H1 (cell line): ENCODE measurements around the gene ARMS2. TPM values are rescaled to one million over a fixed set of nuclear protein-coding genes. Genes with fewer than 3 reads are reported as not detected.

ENCODE experiments used
- CTCF ChIA-PET: fragments of 300-600 bp; sonication (Branson Sonifier 250); formaldehyde crosslinking; loops from one replicate; lab custom pipeline; 2021; ENCODE audit not compliant: partially characterized antibody; lab: Charles Lee
- POLR2A ChIA-PET: fragments of 300-600 bp; sonication (Branson Sonifier 250); formaldehyde crosslinking; loops from one replicate; lab custom pipeline; 2021; ENCODE audit warnings: inconsistent platforms; ENCODE audit not compliant: partially characterized antibody; lab: Charles Lee
- DNase-seq, 2 experiments: peaks; one replicate each; pipeline versions ENCODE4 v3.0.0 to v3.0.0-alpha.2; 2010 to 2022; ENCODE audit warnings: low spot score in 2 of 2, low read depth in 1 of 2, mixed read lengths in 1 of 2
- FAIRE-seq: peaks from 2 replicates; lab custom pipeline; 2011; peaks lifted over from hg19 to GRCh38; lab: Jason Lieb, UNC
- H2AFZ ChIP-seq: 2 replicates; pipeline ENCODE4 v1.8.1; 2012; ENCODE audit warnings: low read length, inconsistent platforms
- H2AK5ac ChIP-seq: 2 replicates; pipeline ENCODE4 v1.6.1; 2013; ENCODE audit warnings: low read depth, low read length
- H2BK120ac ChIP-seq: replicated peaks from 2 replicates; pipeline ENCODE3; 2013; ENCODE audit warnings: low read depth, low read length, inconsistent platforms
- H2BK12ac ChIP-seq: 2 replicates; pipeline ENCODE4 v1.6.1; 2013; ENCODE audit warnings: low read depth, low read length
- H2BK15ac ChIP-seq: 2 replicates; pipeline ENCODE4 v1.6.1; 2013; ENCODE audit warnings: low read length
- H2BK20ac ChIP-seq: 2 replicates; pipeline ENCODE4 v1.6.1; 2013; ENCODE audit warnings: low read length
- H2BK5ac ChIP-seq: 2 replicates; pipeline ENCODE4 v1.6.1; 2013; ENCODE audit warnings: low read depth, low read length
- H3K14ac ChIP-seq: 2 replicates; pipeline ENCODE4 v1.6.1; 2013; ENCODE audit warnings: inconsistent platforms; ENCODE audit not compliant: insufficient read length
- H3K18ac ChIP-seq: 2 replicates; pipeline ENCODE4 v1.6.1; 2013; ENCODE audit warnings: low read length; ENCODE audit errors: extremely low read depth
- H3K23ac ChIP-seq: 2 replicates; pipeline ENCODE4 v1.6.1; 2013; ENCODE audit warnings: inconsistent platforms; ENCODE audit not compliant: insufficient read length
- H3K23me2 ChIP-seq: 2 replicates; pipeline ENCODE4 v1.6.1; 2013; ENCODE audit warnings: low read depth, low read length
- H3K27ac ChIP-seq: 2 replicates; pipeline ENCODE4 v1.6.1; 2011; ENCODE audit warnings: low read depth, low read length, inconsistent platforms
- H3K27me3 ChIP-seq, 4 experiments: replicated peaks in 1 of 4; 1 replicate in 1 of 4; 2 replicates in 3 of 4; pipeline versions ENCODE4 v1.6.1 to v1.8.1; 2011 to 2013; ENCODE audit warnings: low read length in 3 of 4, mild to moderate bottlenecking in 3 of 4, inconsistent platforms in 2 of 4, mixed read lengths in 2 of 4, moderate library complexity in 1 of 4; ENCODE audit not compliant: control insufficient read depth in 3 of 4, insufficient read depth in 3 of 4; ENCODE audit errors: extremely low read depth in 1 of 4
- H3K36me3 ChIP-seq, 4 experiments: 2 replicates each; pipeline versions ENCODE4 v1.6.1 to v1.8.1; 2011 to 2013; ENCODE audit warnings: mild to moderate bottlenecking in 4 of 4, low read length in 3 of 4, moderate library complexity in 2 of 4, control low read depth in 1 of 4, inconsistent platforms in 1 of 4; ENCODE audit not compliant: insufficient read depth in 4 of 4, control insufficient read depth in 2 of 4
- H3K4ac ChIP-seq: replicated peaks from 2 replicates; pipeline ENCODE3; 2013; ENCODE audit warnings: low read length, low read depth, mixed read lengths, inconsistent platforms; ENCODE audit not compliant: insufficient read length
- H3K4me1 ChIP-seq, 4 experiments: replicated peaks in 1 of 4; 1 replicate in 1 of 4; 2 replicates in 3 of 4; pipeline versions ENCODE4 v1.6.1 to v1.8.1; 2011 to 2013; ENCODE audit warnings: low read length in 3 of 4, inconsistent platforms in 2 of 4, mixed read lengths in 1 of 4; ENCODE audit not compliant: insufficient read depth in 4 of 4, control insufficient read depth in 3 of 4
- H3K4me2 ChIP-seq, 2 experiments: 2 replicates each; pipeline versions ENCODE4 v1.6.1 to v1.8.1; 2011 to 2013; ENCODE audit warnings: low read depth in 2 of 2, low read length in 2 of 2, control low read depth in 1 of 2, inconsistent platforms in 1 of 2, mild to moderate bottlenecking in 1 of 2; ENCODE audit not compliant: insufficient read depth in 1 of 2
- H3K4me3 ChIP-seq, 4 experiments: fragments of 200-600, 300-600 bp in 1 of 4; sonication (generic), shearing (Covaris generic), sonication (Bioruptor Twin) in 1 of 4; 2 replicates each; pipeline versions ENCODE4 v1.5.1 to v1.8.1; 2011 to 2016; ENCODE audit warnings: low read length in 4 of 4, low read depth in 3 of 4, control low read depth in 2 of 4, inconsistent platforms in 2 of 4, mild to moderate bottlenecking in 2 of 4, mixed read lengths in 1 of 4, moderate library complexity in 1 of 4; ENCODE audit not compliant: insufficient read depth in 2 of 4; ENCODE audit errors: extremely low read depth in 1 of 4
- H3K56ac ChIP-seq: replicated peaks from 2 replicates; pipeline ENCODE3; 2013; ENCODE audit warnings: low read depth, mild to moderate bottlenecking, mixed read lengths, low read length, inconsistent platforms; ENCODE audit not compliant: insufficient read length
- H3K79me1 ChIP-seq: 2 replicates; pipeline ENCODE4 v1.6.1; 2013; ENCODE audit warnings: low read depth, low read length, control low read depth
- H3K79me2 ChIP-seq, 2 experiments: 2 replicates each; pipeline versions ENCODE4 v1.6.1 to v1.8.1; 2012 to 2013; ENCODE audit warnings: low read length in 2 of 2, mild to moderate bottlenecking in 2 of 2, inconsistent platforms in 1 of 2; ENCODE audit not compliant: insufficient read depth in 2 of 2, control insufficient read depth in 1 of 2
- H3K9ac ChIP-seq, 4 experiments: replicated peaks in 1 of 4; 1 replicate in 1 of 4; 2 replicates in 3 of 4; pipeline versions ENCODE4 v1.6.1 to v1.8.1; 2011 to 2013; ENCODE audit warnings: low read depth in 3 of 4, low read length in 3 of 4, control low read depth in 2 of 4, mild to moderate bottlenecking in 2 of 4, moderate library complexity in 2 of 4, inconsistent platforms in 1 of 4; ENCODE audit errors: extremely low read depth in 1 of 4
- H3K9me3 ChIP-seq, 2 experiments: 2 replicates each; pipeline versions ENCODE4 v1.6.1 to v1.8.1; 2012 to 2013; ENCODE audit warnings: mild to moderate bottlenecking in 2 of 2, moderate library complexity in 2 of 2, control low read depth in 1 of 2, inconsistent platforms in 1 of 2, low read depth in 1 of 2, low read length in 1 of 2, mixed read lengths in 1 of 2; ENCODE audit not compliant: insufficient read depth in 2 of 2
- H4K20me1 ChIP-seq, 2 experiments: replicated peaks in 1 of 2; 2 replicates each; pipeline versions ENCODE3 to v1.8.1; 2011 to 2013; ENCODE audit warnings: inconsistent platforms in 2 of 2, low read length in 2 of 2, mild to moderate bottlenecking in 1 of 2; ENCODE audit not compliant: insufficient read depth in 2 of 2, control insufficient read depth in 1 of 2
- H4K5ac ChIP-seq: 2 replicates; pipeline ENCODE4 v1.6.1; 2013; ENCODE audit warnings: low read length, low read depth, mixed read lengths, inconsistent platforms; ENCODE audit not compliant: insufficient read length
- H4K8ac ChIP-seq: 2 replicates; pipeline ENCODE4 v1.8.0; 2013; ENCODE audit warnings: mild to moderate bottlenecking, moderate library complexity, low read length, inconsistent platforms; ENCODE audit not compliant: insufficient read depth; ENCODE audit errors: extremely low read depth
- H4K91ac ChIP-seq: replicated peaks from 2 replicates; pipeline ENCODE3; 2013; ENCODE audit warnings: low read length, mixed read lengths, inconsistent platforms; ENCODE audit not compliant: insufficient read length
- ASH2L ChIP-seq: fragments of 200-600, 300-600 bp; sonication (generic); IDR thresholded peaks from one replicate; pipeline ENCODE4 v1.7.1; 2017; ENCODE audit warnings: low read length
- BACH1 ChIP-seq: IDR thresholded peaks from 2 replicates; pipeline ENCODE4 v1.6.1; 2012; ENCODE audit warnings: low read length, improper control_type of control experiment
- CEBPB ChIP-seq: IDR thresholded peaks from 2 replicates; pipeline ENCODE4 v1.6.1; 2012; ENCODE audit warnings: low read depth, low read length
- CREB1 ChIP-seq: IDR thresholded peaks from 2 replicates; pipeline ENCODE4 v1.6.1; 2012; ENCODE audit warnings: inconsistent platforms
- EP300 ChIP-seq, 2 experiments: IDR thresholded peaks; 1 replicate in 1 of 2; 2 replicates in 1 of 2; pipeline ENCODE4 v1.6.1; 2011 to 2012; ENCODE audit warnings: low read depth in 2 of 2, low read length in 2 of 2, mild to moderate bottlenecking in 2 of 2, borderline replicate concordance in 1 of 2, inconsistent platforms in 1 of 2, moderate library complexity in 1 of 2
- MAFK ChIP-seq: IDR thresholded peaks from 2 replicates; pipeline ENCODE4 v1.6.1; 2012; ENCODE audit warnings: low read depth, mild to moderate bottlenecking, improper control_type of control experiment, low read length
- MAX ChIP-seq: IDR thresholded peaks from 2 replicates; pipeline ENCODE4 v1.6.1; 2012; ENCODE audit warnings: inconsistent platforms
- RBBP5 ChIP-seq: IDR thresholded peaks from 2 replicates; pipeline ENCODE4 v1.7.1; 2012; ENCODE audit warnings: low read depth, mild to moderate bottlenecking, inconsistent platforms, low read length, moderate library complexity, borderline replicate concordance
- SIRT6 ChIP-seq: IDR thresholded peaks from one replicate; pipeline ENCODE4 v1.7.1; 2012; ENCODE audit warnings: low read length, inconsistent platforms
- SP1 ChIP-seq: IDR thresholded peaks from 2 replicates; pipeline ENCODE4 v1.6.1; 2011; ENCODE audit warnings: low read depth, low read length
- TAF1 ChIP-seq: IDR thresholded peaks from 2 replicates; pipeline ENCODE4 v1.6.1; 2011; ENCODE audit warnings: mild to moderate bottlenecking, low read depth, low read length
- USF2 ChIP-seq: IDR thresholded peaks from 2 replicates; pipeline ENCODE4 v1.6.1; 2011; ENCODE audit warnings: low read length, improper control_type of control experiment
- WGBS, 2 experiments: shearing (Covaris generic) in 1 of 2; methylation state at CpG; one replicate each; pipeline versions ENCODE4 v1.1.6 to v1.1.7; 2013 to 2015; ENCODE audit warnings: low lambda C conversion rate in 2 of 2, mixed read lengths in 2 of 2, inconsistent platforms in 1 of 2, low coverage in 1 of 2, missing lambda C conversion rate in 1 of 2; ENCODE audit not compliant: insufficient replicate concordance in 2 of 2, insufficient coverage in 1 of 2, insufficient read length in 1 of 2; ENCODE audit errors: extremely low coverage in 1 of 2, missing lambda C conversion rate in 1 of 2; 5-methylcytosine and 5-hydroxymethylcytosine counted together
- polyA plus RNA-seq, 7 experiments: library from polyadenylated mRNA; depleted of rRNA in 3 of 7; stranded (reverse) in 5 of 7; unstranded in 2 of 7; fragments of >200 nt in 5 of 7; fragments of 200-250 nt in 2 of 7; gene quantifications; 1 replicate in 5 of 7; 2 replicates in 1 of 7; 4 replicates in 1 of 7; pipeline versions ENCODE4 v1.2.1 to v1.2.3, GENCODE V29; 2011 to 2013; ENCODE audit warnings: missing spikeins in 2 of 7, mixed read lengths in 2 of 7
- total RNA-seq: library from RNA; stranded (reverse); fragmentation: NEBNext Ultra II Directional; extraction: Animal tissue kit (Norgen Biotek cat#: 25700); gene quantifications from 2 replicates; pipeline ENCODE4 v1.2.1, GENCODE V29; 2021

Gene ARMS2
- total and polyA plus RNA-seq, 2 of the 8 experiments (the other 6 are each of a cell fraction or from before 2014, with no cell fraction given): not detected

DNA sequence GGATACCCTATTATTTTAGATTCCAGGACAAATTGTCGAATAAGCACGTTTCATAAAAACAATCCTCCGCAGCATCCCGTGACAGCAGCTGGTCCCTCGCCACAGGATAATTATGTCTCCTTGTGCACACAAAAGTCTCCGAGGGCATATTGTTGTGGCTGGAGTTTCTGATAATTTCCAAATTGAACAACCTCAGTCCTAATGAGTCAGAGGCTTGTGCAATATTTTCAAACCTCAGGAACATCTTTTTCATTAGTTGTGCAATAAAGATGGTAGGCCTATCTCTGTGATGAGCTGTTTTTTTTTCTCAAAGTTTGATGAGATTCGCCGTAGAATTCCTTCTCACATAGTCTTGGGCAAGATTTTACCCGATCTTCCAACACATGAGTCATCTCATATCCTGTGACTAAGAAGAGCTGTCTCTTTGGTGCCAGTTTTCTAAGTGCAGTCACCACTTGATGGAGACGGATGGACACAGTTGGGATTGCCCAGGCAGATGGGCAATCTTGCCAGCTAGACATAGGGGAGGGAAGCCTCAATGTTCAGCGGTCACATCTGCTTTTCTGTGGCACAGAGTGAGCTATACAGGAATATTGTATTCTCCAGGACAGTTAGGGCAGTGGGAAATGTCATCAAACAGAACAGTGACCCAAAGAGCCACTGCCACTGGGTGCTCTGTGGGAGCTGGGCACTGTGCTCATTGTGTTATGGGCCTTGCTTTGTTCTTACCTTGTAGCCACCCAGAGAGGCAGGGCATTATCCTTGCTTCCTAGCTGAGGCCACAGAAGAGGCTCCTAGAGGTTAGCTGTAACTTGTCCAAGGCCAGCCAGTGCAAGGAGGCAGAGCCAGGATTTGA is 14.7 kb downstream of the ARMS2 start:
- ChIA-PET CTCF (interaction anchor here (0.8 to 1.6 kb wide), 2 partner anchors 9 to 24 kb away, joined by 3 to 6 read pairs; no protein-coding TSS in a partner anchor), POLR2A (no interaction called here)
- Histone ChIP-seq H3K23me2 (no peaks in the 10 kb centered on the region), H3K27me3 (peaks cover 0 to 4% (median 1%) of the 10 kb centered on the region in 4 experiments; a peak in 3 of 7 replicates), H3K4ac (no peak overlapping the region), H2BK12ac (no peak overlapping the region), H2AK5ac (no peak overlapping the region), H2AFZ (no peak overlapping the region), H2BK15ac (no peak overlapping the region), H4K5ac (no peak overlapping the region), H3K23ac (no peak overlapping the region), H3K36me3 (no peaks in the 10 kb centered on the region), H3K27ac (no peak overlapping the region), H3K9ac (no peak overlapping the region), H2BK20ac (no peak overlapping the region), H3K9me3 (no peaks in the 10 kb centered on the region), H3K4me3 (no peak overlapping the region), H3K4me1 (0 out of 7 replicates have a peak, but pooled peaks cover 0 to 1% (median 0%) of the 10 kb centered on the region in 4 experiments), H3K79me1 (no peaks in the 10 kb centered on the region; the same call in 1 of the 2 replicates), H3K56ac (no peak overlapping the region), H4K91ac (no peak overlapping the region), H3K4me2 (no peak overlapping the region), H3K18ac (no peak overlapping the region), H4K20me1 (peaks cover 0 to 2% of the 10 kb centered on the region in 2 experiments), H4K8ac (no peak overlapping the region), H3K14ac (no peak overlapping the region), H2BK5ac (no peak overlapping the region), H2BK120ac (no peak overlapping the region), H3K79me2 (no peaks in the 10 kb centered on the region)
- no peak for DNase-seq
- WGBS, 2 experiments: 94% methylated on average over 11 of the region's 11 CpGs; no CpG with 5 or more reads in 1 of the 2 experiments
- no peak for FAIRE-seq
- TF ChIP-seq CREB1: no peak
- TF ChIP-seq ASH2L: no peak
- no peak for TF ChIP-seq SIRT6
- TF ChIP-seq EP300 (IDR thresholded peaks at IDR 0.05; ENCODE audit: borderline replicate concordance in 1 of 2, low read depth in 2 of 2, low read length in 2 of 2): no peak
- TF ChIP-seq TAF1: no peak
- TF ChIP-seq MAX: no peak
- no peak for TF ChIP-seq MAFK
- no peak for TF ChIP-seq SP1
- TF ChIP-seq USF2: no peak
- no peak for TF ChIP-seq RBBP5
- no peak for TF ChIP-seq BACH1
- no peak for TF ChIP-seq CEBPB
